Activated naive CD4-positive, alpha-beta T cell treated with anti-CD3 and anti-CD28 coated beads for 36 hours (primary cell): ENCODE measurements around the gene TPSAB1. TPM values are rescaled to one million over a fixed set of nuclear protein-coding genes. Genes with fewer than 3 reads are reported as not detected.
"Not testable (repeated sequence)": the region's sequence is repeated elsewhere in the genome, so short reads cannot be mapped to it uniquely, and the experiment has no call there.

ENCODE experiments used
- CTCF ChIA-PET: fragments of 350-600 bp; sonication (Branson Sonifier 250); formaldehyde crosslinking; loops from one replicate; lab custom pipeline; 2021; ENCODE audit warnings: antibody characterized with exemption; lab: Charles Lee
- DNase-seq: peaks from one replicate; pipeline ENCODE4 v3.0.0-alpha.2; 2020
- H3K27ac Mint-ChIP-seq: one replicate; pipeline ENCODE4 v1.8.0; 2021; ENCODE audit warnings: mild to moderate bottlenecking, mixed read lengths
- H3K27me3 Mint-ChIP-seq: one replicate; pipeline ENCODE4 v1.8.0; 2021; ENCODE audit warnings: low read depth, mixed read lengths
- H3K36me3 Mint-ChIP-seq: one replicate; pipeline ENCODE4 v1.8.0; 2021; ENCODE audit warnings: low read depth, mixed read lengths
- H3K4me1 Mint-ChIP-seq: one replicate; pipeline ENCODE4 v1.8.0; 2021; ENCODE audit warnings: low read depth, mixed read lengths
- H3K4me3 Mint-ChIP-seq: one replicate; pipeline ENCODE4 v1.8.0; 2021; ENCODE audit warnings: mild to moderate bottlenecking, moderate library complexity, mixed read lengths
- H3K9me3 Mint-ChIP-seq: one replicate; pipeline ENCODE4 v1.8.0; 2021; ENCODE audit warnings: mixed read lengths
- intact Hi-C: fragments of 100-400 bp; cut with micrococcal nuclease; formaldehyde crosslinking; loops from one replicate; pipeline ENCODE4 v1.15.1; 2023
- total RNA-seq, 2 experiments: library from RNA; stranded (reverse); gene quantifications; one replicate each; pipeline ENCODE4 v1.2.3, GENCODE V29; 2021

Gene TPSAB1
- total RNA-seq, 2 experiments from 2014 or later: not detected

DNA sequence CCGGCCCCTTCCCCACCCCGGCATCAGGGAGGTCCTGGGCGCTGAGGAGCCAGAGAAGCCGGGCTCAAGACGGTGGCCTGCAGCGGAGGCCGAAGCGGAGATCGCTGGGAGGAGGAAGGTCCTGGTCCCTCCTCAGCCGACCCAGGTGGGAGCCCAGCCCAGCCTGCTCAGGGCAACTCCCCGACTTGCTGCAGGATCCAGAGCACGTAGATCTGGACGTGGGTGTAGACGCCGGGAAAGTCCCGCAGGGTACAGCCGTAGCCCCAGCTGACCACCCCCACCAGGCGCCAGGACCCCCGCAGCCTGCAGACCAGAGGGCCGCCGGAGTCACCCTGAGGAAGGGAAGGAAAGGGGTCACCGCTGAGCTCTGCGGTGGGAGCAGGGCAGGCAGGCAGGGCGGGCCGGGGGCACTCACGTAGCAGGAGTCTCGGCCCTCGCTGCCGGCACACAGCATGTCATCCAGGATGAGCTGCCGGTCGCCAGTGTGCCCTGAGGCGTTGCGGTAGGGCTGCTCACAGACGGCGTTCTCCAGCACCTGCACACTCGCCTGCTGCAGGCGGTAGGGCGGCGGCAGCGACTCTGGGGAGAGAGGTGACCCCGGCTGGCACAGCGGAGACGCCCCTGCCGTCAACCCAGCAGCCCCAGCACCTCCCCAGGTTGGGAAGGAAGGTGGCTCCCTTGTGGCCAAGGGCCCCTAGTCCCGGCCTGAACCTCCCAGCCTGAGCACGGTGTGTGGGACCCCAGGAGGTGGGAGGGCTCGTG is 20.8 kb downstream of the TPSAB1 start:
- Mint-ChIP-seq H3K4me1 (peaks cover 5% of the 10 kb centered on the region), H3K4me3 (no peak overlapping the region), H3K9me3 (peaks cover 7% of the 10 kb centered on the region), H3K36me3 (no peaks in the 10 kb centered on the region), H3K27me3 (peaks cover 17% of the 10 kb centered on the region), H3K27ac (no peak overlapping the region)
- intact Hi-C loops: no loop called here
- CTCF ChIA-PET: interaction anchor here (0.6 kb wide), 2 partner anchors 40 to 484 kb away, joined by 3 read pairs; no protein-coding TSS in a partner anchor
- no peak for DNase-seq

GRCh38 chr16:1262210-1262845 is 21.8 kb downstream of the TPSAB1 start:
- H3K27ac Mint-ChIP-seq: no peak overlapping the region
- DNase-seq: no peak
- intact Hi-C loops: no loop called here
- peaks cover 15% of the 10 kb centered on the region for H3K27me3 Mint-ChIP-seq
- no peaks in the 10 kb centered on the region for H3K36me3 Mint-ChIP-seq
- H3K4me3 Mint-ChIP-seq: no peak overlapping the region
- H3K4me1 Mint-ChIP-seq: peaks cover 5% of the 10 kb centered on the region
- CTCF ChIA-PET: no interaction called here
- H3K9me3 Mint-ChIP-seq: peaks cover 7% of the 10 kb centered on the region

GRCh38 chr16:1262846-1263221 is 22.3 kb downstream of the TPSAB1 start:
- peaks cover 15% of the 10 kb centered on the region for H3K27me3 Mint-ChIP-seq
- intact Hi-C loops: no loop called here
- H3K27ac Mint-ChIP-seq: no peak overlapping the region
- no peak overlapping the region for H3K4me3 Mint-ChIP-seq
- H3K4me1 Mint-ChIP-seq: peaks cover 5% of the 10 kb centered on the region
- peaks cover 7% of the 10 kb centered on the region for H3K9me3 Mint-ChIP-seq
- CTCF ChIA-PET: no interaction called here
- DNase-seq: no peak
- H3K36me3 Mint-ChIP-seq: no peaks in the 10 kb centered on the region

GRCh38 chr16:1263591-1264344 is 23.3 kb downstream of the TPSAB1 start:
- no peak for DNase-seq
- Mint-ChIP-seq H3K9me3 (peaks cover 7% of the 10 kb centered on the region), H3K4me3 (no peak overlapping the region), H3K4me1 (peaks cover 5% of the 10 kb centered on the region), H3K27me3 (peaks cover 15% of the 10 kb centered on the region), H3K27ac (no peak overlapping the region), H3K36me3 (no peaks in the 10 kb centered on the region)
- CTCF ChIA-PET: no interaction called here
- intact Hi-C loops: no loop called here

DNA sequence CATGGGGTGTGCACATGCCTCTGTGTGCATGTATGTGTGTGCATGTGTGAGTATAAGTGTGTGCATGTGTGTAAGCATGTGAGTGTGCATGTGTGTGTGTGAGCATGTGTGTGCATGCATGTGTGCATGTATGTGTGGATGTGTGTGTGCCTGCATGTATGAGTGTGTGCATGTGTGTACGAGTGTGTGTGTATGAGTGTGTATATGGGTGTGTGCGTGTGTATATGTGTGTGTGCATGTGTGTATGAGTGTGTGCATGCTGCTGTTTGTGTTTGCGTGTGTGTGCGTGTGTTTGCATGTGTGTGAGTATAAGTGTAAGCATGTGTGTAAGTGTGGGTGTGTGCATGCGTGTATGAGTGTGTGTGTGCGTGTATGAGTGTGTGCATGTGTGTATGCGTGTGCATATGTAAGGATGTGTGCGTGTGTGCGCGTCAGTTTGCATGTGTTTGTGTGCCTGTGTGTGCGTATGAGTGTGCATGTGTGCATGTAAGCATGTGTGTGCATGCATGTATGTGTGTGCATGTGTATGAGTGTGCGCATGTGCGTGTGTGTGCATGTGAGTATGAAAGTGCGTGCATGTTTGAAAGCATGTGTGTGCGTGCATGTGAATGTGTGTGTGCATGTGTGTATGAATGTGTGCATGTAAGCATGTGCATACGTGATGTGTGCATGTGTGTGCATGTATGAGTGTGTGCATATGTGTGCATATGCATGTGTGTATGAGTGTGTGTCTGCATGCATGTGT is 24.0 kb downstream of the TPSAB1 start:
- DNase-seq: no peak
- peaks cover 10% of the 10 kb centered on the region for H3K27me3 Mint-ChIP-seq
- H3K9me3 Mint-ChIP-seq: peaks cover 7% of the 10 kb centered on the region
- H3K36me3 Mint-ChIP-seq: no peaks in the 10 kb centered on the region
- CTCF ChIA-PET: no interaction called here
- no peak overlapping the region for H3K4me3 Mint-ChIP-seq
- intact Hi-C loops: no loop called here
- no peaks in the 10 kb centered on the region for H3K4me1 Mint-ChIP-seq
- no peak overlapping the region for H3K27ac Mint-ChIP-seq

DNA sequence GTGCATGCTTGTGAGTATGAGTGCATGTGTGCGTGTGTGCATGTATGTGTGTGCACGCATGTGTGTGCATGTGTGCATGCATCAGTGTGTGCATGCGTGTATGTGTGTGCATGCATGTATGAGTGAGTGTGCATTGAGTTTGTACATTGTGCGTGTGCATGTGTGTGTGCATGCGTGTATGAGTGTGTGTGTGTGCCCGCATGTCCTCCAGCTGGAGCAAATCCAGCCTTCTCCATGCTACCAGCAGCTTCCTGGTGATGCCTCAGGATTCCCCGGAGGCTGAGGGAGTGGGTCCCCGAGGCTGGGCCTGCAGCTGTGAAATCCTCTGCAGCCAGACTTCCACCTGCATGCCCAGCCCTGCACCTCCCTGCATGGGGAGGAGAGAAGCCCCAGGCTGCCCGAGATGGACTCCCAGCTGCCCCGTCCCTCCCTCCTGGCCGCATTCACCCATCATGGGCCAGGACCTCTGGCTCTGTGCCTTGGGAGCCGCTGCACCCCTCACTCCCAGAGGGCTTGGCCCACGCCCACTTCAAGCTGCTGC is 24.7 kb downstream of the TPSAB1 start:
- no peak for DNase-seq
- no peaks in the 10 kb centered on the region for H3K4me1 Mint-ChIP-seq
- no peak overlapping the region for H3K4me3 Mint-ChIP-seq
- intact Hi-C loops: no loop called here
- no peaks in the 10 kb centered on the region for H3K36me3 Mint-ChIP-seq
- H3K27ac Mint-ChIP-seq: no peak overlapping the region
- peaks cover 10% of the 10 kb centered on the region for H3K27me3 Mint-ChIP-seq
- CTCF ChIA-PET: no interaction called here
- H3K9me3 Mint-ChIP-seq: peaks cover 7% of the 10 kb centered on the region

- Mint-ChIP-seq H3K36me3 (no peaks in the 10 kb centered on the region), H3K27ac (no peak overlapping the region), H3K4me1 (no peaks in the 10 kb centered on the region), H3K27me3 (peaks cover 6% of the 10 kb centered on the region), H3K4me3 (no peak overlapping the region), H3K9me3 (peaks cover 7% of the 10 kb centered on the region)
- intact Hi-C loops: no loop called here
- no peak for DNase-seq
- CTCF ChIA-PET: no interaction called here
Measured at GRCh38 chr16:1265826-1266225, 25.3 kb downstream of the TPSAB1 start.

GRCh38 chr16:1269418-1269817 is 28.9 kb downstream of the TPSAB1 start:
- CTCF ChIA-PET, DNase-seq, H3K4me3 Mint-ChIP-seq, H3K36me3 Mint-ChIP-seq, intact Hi-C loops, H3K4me1 Mint-ChIP-seq, H3K27ac Mint-ChIP-seq, H3K9me3 Mint-ChIP-seq, H3K27me3 Mint-ChIP-seq: not testable (repeated sequence)

DNA sequence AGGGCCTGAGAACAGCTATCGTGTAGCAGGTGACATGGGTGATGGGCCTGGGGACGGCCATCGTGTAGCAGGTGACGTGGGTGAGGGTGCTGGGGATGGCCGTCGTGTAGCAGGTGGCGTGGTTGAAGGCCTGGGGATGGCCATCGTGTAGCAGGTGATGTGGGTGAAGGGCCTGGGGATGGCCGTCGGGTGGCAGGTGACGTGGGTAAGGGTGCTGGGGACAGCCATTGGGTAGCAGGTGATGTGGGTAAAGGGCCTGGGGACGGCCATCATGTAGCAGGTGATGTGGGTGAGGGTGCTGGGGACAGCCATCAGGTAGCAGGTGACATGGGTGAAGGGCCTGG is 30.8 kb downstream of the TPSAB1 start:
- peaks cover 6% of the 10 kb centered on the region for H3K27me3 Mint-ChIP-seq
- intact Hi-C loops: no loop called here
- CTCF ChIA-PET: interaction anchor here (0.9 kb wide), 1 partner anchor 61 kb away, joined by 5 read pairs; no protein-coding TSS in a partner anchor
- no peaks in the 10 kb centered on the region for H3K36me3 Mint-ChIP-seq
- no peak overlapping the region for H3K4me3 Mint-ChIP-seq
- H3K27ac Mint-ChIP-seq: no peak overlapping the region
- no peaks in the 10 kb centered on the region for H3K4me1 Mint-ChIP-seq
- no peak for DNase-seq
- H3K9me3 Mint-ChIP-seq: no peaks in the 10 kb centered on the region

GRCh38 chr16:1271724-1272413 is 31.4 kb downstream of the TPSAB1 start:
- H3K36me3 Mint-ChIP-seq, H3K27me3 Mint-ChIP-seq, H3K27ac Mint-ChIP-seq, DNase-seq, H3K4me1 Mint-ChIP-seq, H3K4me3 Mint-ChIP-seq, H3K9me3 Mint-ChIP-seq, intact Hi-C loops: not testable (repeated sequence)
- CTCF ChIA-PET: interaction anchor here (0.9 kb wide), 1 partner anchor 61 kb away, joined by 5 read pairs; no protein-coding TSS in a partner anchor

- Mint-ChIP-seq H3K9me3 (no peaks in the 10 kb centered on the region), H3K4me1 (no peaks in the 10 kb centered on the region), H3K27me3 (peaks cover 9% of the 10 kb centered on the region), H3K36me3 (no peaks in the 10 kb centered on the region), H3K27ac (no peak overlapping the region), H3K4me3 (no peak overlapping the region)
- intact Hi-C loops: no loop called here
- CTCF ChIA-PET: no interaction called here
- no peak for DNase-seq
Measured at GRCh38 chr16:1272453-1273198, 32.1 kb downstream of the TPSAB1 start.
